RWPE1 (cell line): ENCODE data around the gene ESR1.
"Not testable (repeated sequence)": the region's sequence is repeated elsewhere in the genome, so short reads cannot be mapped to it uniquely, and the experiment has no call there.

Experiments
- CTCF ChIA-PET: fragments of 350-600 bp; sonication (Branson Sonifier 250); formaldehyde crosslinking; extraction: SDS; loops from one replicate; lab custom pipeline; 2021; lab: Yijun Ruan, JAX
- POLR2A ChIA-PET: fragments of 400-600 bp; formaldehyde crosslinking; extraction: SDS; loops from one replicate; lab custom pipeline; 2020; ENCODE audit warnings: antibody characterized with exemption; ENCODE audit not compliant: low non-redundant PET; lab: Yijun Ruan, JAX
- DNase-seq: peaks from one replicate; pipeline ENCODE4 v3.0.0; 2012; ENCODE audit warnings: low spot score
- H3K27ac ChIP-seq: fragments of 450-650 bp; 2 replicates; pipeline ENCODE4 v1.5.1; 2017
- CTCF ChIP-seq: fragments of 450-650 bp; conservative IDR thresholded peaks from 2 replicates; pipeline ENCODE4 v1.5.1; 2017; ENCODE audit warnings: low read depth, mild to moderate bottlenecking

Gene ESR1

DNA sequence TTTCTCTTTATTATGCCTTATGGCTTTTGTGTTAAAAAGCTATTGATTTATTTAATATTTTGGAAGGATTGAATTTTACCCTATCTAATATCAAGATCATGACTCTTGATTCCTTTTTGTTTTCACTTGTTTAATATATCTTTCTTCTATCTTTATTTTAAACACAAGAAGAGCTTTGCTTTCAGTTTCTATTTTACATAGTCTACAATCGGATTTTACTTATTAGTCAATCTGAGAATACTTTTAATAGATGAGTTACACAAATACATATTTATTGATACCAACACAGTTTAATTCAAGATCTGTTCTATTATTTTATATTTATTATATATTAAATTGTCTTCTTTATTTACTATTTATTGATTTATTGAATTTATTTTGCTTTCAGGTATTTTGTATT is 218.8 kb downstream of the ESR1 start:
- TF ChIP-seq CTCF, result no peak
- CTCF ChIA-PET, result no interaction called here
- no peak overlapping the region for H3K27ac ChIP-seq
- no peak for DNase-seq
- POLR2A ChIA-PET, result no interaction called here

- POLR2A ChIA-PET, DNase-seq, H3K27ac ChIP-seq: not testable (repeated sequence)
- CTCF ChIA-PET, result interaction anchor here (0.6 kb wide), 1 partner anchor 16 kb away, joined by 3 read pairs; no protein-coding TSS in a partner anchor
Observed at GRCh38 chr6:152026744-152027143, 219.3 kb downstream of the ESR1 start.

- DNase-seq, POLR2A ChIA-PET, H3K27ac ChIP-seq, CTCF ChIA-PET: not testable (repeated sequence)
Observed at GRCh38 chr6:152033765-152034164, 226.3 kb downstream of the ESR1 start.

DNA sequence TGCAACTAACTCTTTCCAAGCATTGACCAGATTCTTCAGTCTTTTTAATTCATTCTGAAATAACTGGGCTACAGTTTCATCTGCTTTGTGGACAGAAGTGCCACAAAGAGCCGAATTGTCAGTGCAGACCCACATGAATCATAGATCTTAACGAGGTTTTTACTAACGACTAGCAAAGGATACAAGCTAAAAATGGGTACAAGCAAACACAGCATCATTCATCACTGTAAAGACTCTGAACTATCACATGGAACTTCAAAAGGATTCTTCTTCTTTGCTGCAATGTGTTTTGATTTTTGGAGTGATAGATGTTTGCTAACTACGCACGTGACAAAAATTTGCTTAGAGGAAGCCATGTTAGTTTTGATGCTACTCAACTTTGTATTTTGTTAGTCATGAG is 227.1 kb downstream of the ESR1 start:
- H3K27ac ChIP-seq, result no peak overlapping the region
- no peak for TF ChIP-seq CTCF
- POLR2A ChIA-PET, result no interaction called here
- no peak for DNase-seq
- CTCF ChIA-PET, result interaction anchor here (0.7 kb wide), 1 partner anchor 107 kb away, joined by 5 read pairs; no protein-coding TSS in a partner anchor

DNA sequence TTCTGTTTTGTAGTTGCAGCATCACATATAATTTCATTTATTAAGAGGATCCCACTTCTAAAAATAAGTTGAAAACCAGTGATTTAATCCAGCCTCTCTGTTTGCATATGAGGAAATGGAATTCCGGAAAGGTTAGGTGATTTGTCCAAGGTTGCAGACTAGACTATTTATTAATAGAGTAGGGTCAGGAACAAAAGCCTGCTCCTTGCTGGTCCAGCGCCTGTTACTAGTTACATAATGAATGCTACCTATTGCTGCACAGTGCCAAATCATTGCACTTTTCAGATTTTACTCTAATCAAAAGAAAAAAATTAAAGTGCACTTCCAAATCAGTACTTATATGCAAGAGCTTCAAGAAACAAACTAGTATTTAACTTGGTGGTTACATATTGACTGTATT is 238.6 kb downstream of the ESR1 start:
- no peak for DNase-seq
- TF ChIP-seq CTCF, result no peak
- CTCF ChIA-PET, result no interaction called here
- H3K27ac ChIP-seq, result no peak overlapping the region
- POLR2A ChIA-PET, result no interaction called here

DNA sequence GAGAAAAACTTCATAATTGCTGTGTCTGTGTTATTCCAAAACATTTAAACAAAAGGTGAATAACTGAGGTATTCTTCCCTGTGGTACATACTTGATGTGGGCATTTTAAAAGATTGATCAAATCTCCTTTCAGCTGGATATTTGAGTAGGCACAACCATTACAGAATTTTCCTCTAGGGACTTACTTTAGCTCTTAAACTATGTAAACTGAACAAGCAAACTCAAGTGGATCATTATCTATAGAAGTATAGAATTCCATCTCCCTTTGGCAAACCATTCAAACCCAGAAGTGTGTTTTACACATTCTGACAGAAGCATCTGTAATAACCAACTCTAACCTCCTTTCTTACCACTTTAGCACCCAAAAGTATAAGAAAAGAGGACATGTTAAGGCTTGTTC is 241.4 kb downstream of the ESR1 start:
- TF ChIP-seq CTCF, result no peak
- no peak for DNase-seq
- CTCF ChIA-PET, result no interaction called here
- POLR2A ChIA-PET, result no interaction called here
- no peak overlapping the region for H3K27ac ChIP-seq

GRCh38 chr6:152049502-152049901 is 242.0 kb downstream of the ESR1 start:
- no peak for DNase-seq
- no peak overlapping the region for H3K27ac ChIP-seq
- ChIA-PET POLR2A (no interaction called here), CTCF (no interaction called here)
- TF ChIP-seq CTCF, result no peak
